Panc1 (cell line): Measurements from ENCODE around the gene INPP5A. TPM values are rescaled to one million over a fixed set of nuclear protein-coding genes. Genes with fewer than 3 reads are reported as not detected.
"Not testable (repeated sequence)": the region's sequence is repeated elsewhere in the genome, so short reads cannot be mapped to it uniquely, and the experiment has no call there.

Experiments used
- ATAC-seq: fragments of 200-7000 bp; cut with Tn5 transposase; 2 replicates; pipeline ENCODE4 v1.9.1; 2020; ENCODE audit warnings: mild to moderate bottlenecking, moderate library complexity
- BruUV-seq: library from RNA; stranded (reverse); fragments of 400-500 nt; replicated peaks from 2 replicates; lab custom pipeline; 2021; lab: Mats Ljungman, UMichigan
- CTCF ChIA-PET: fragments of 300-600 bp; sonication (Branson Sonifier 250); formaldehyde crosslinking; loops from one replicate; lab custom pipeline; 2022; ENCODE audit warnings: antibody characterized with exemption; lab: Charles Lee
- POLR2A ChIA-PET: fragments of 300-600 bp; sonication (Branson Sonifier 250); formaldehyde crosslinking; loops from one replicate; lab custom pipeline; 2022; ENCODE audit warnings: antibody characterized with exemption; lab: Charles Lee
- DNase-seq: peaks from one replicate; pipeline ENCODE4 v3.0.0-alpha.2; 2010; ENCODE audit warnings: low read depth, low spot score
- H3K27ac ChIP-seq: 2 replicates; pipeline ENCODE4 v1.5.1; 2011; ENCODE audit warnings: mild to moderate bottlenecking, low read length, inconsistent platforms
- H3K27me3 ChIP-seq: fragments of 200-500 bp; sonication (Bioruptor generic); 2 replicates; pipeline ENCODE4 v1.6.0; 2014; ENCODE audit warnings: low read length, inconsistent platforms; ENCODE audit not compliant: control insufficient read depth, insufficient read depth
- H3K36me3 ChIP-seq: fragments of 200-500 bp; sonication (Bioruptor generic); 2 replicates; pipeline ENCODE4 v1.5.1; 2014; ENCODE audit warnings: inconsistent platforms, mild to moderate bottlenecking, low read length, moderate library complexity; ENCODE audit not compliant: control insufficient read depth, insufficient read depth
- H3K4me1 ChIP-seq: 2 replicates; pipeline ENCODE4 v1.5.1; 2011; ENCODE audit warnings: inconsistent platforms, mild to moderate bottlenecking, low read length, moderate library complexity; ENCODE audit not compliant: control insufficient read depth, insufficient read depth
- H3K4me3 ChIP-seq, 2 experiments: 2 replicates each; pipeline ENCODE4 v1.5.1; 2011 to 2012; ENCODE audit warnings: low read depth in 2 of 2, low read length in 2 of 2, mild to moderate bottlenecking in 2 of 2, inconsistent platforms in 1 of 2, moderate library complexity in 1 of 2
- H3K9me3 ChIP-seq: fragments of 200-500 bp; sonication (Bioruptor generic); 2 replicates; pipeline ENCODE4 v1.5.1; 2014; ENCODE audit warnings: low read depth, mild to moderate bottlenecking, inconsistent platforms, low read length, moderate library complexity; ENCODE audit not compliant: control insufficient read depth, insufficient read depth
- POLR2AphosphoS5 ChIP-seq: IDR thresholded peaks from 2 replicates; pipeline ENCODE4 v1.6.1; 2012; ENCODE audit warnings: mild to moderate bottlenecking, low read depth, low read length, moderate library complexity
- SIN3A ChIP-seq: IDR thresholded peaks from 2 replicates; pipeline ENCODE4 v1.6.1; 2012; ENCODE audit warnings: low read depth, mild to moderate bottlenecking, low read length, moderate library complexity, borderline replicate concordance; ENCODE audit not compliant: insufficient read depth
- TCF7L2 ChIP-seq: IDR thresholded peaks from 2 replicates; pipeline ENCODE4 v1.6.1; 2011; ENCODE audit warnings: mild to moderate bottlenecking, low read depth, low read length, inconsistent platforms
- in situ Hi-C: cut with HindIII; loops from 2 replicates; pipeline ENCODE4 v1.10.0; 2016; ENCODE audit warnings: low sequenced_read_pairs, low pct_unique_long_range_greater_than_20kb
- intact Hi-C: fragments of 100-400 bp; cut with micrococcal nuclease; formaldehyde crosslinking; loops from one replicate; pipeline ENCODE4 v1.10.0; 2022; ENCODE audit not compliant: unreplicated experiment
- total RNA-seq: library from RNA; stranded (reverse); gene quantifications from one replicate; pipeline ENCODE4 v1.2.1, GENCODE V29; 2021; ENCODE audit not compliant: unreplicated experiment
- TF ChIP-seq, protein P1 (sequence below), 2 experiments: IDR thresholded peaks; 2 replicates each; pipeline ENCODE4 v1.6.1; 2011 to 2012; ENCODE audit warnings: low read depth in 2 of 2, control low read depth in 1 of 2, low read length in 1 of 2, mild to moderate bottlenecking in 1 of 2, moderate library complexity in 1 of 2; ENCODE audit not compliant: insufficient read depth in 1 of 2
- TF ChIP-seq, protein P2 (sequence below): fragments of 450-650 bp; IDR thresholded peaks from 2 replicates; pipeline ENCODE4 v1.5.1; 2017; ENCODE audit warnings: mild to moderate bottlenecking

Gene INPP5A
- total RNA-seq, 1 experiment from 2014 or later, result 60.0 TPM

DNA sequence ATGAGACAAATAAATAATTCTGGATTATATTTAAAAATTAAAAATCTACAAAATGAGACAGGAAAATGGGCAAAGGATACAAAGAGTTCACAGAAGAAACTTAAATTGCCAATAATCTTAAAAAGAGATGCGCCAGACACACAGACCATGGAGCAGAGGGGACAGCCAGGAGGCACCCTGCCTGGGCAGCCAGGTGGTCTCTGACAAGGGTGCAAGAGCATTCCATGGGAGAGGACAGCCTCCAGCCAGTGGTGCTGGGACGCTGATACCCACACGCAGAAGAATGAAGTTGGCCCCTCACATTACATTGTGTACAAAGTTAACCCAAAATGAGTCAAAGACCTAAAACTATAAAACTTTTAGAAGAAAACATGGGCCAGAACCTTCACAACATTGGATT is 142.1 kb downstream of the INPP5A start:
- CTCF ChIA-PET, result no interaction called here

GRCh38 chr10:132680741-132681140 is 143.2 kb downstream of the INPP5A start:
- ATAC-seq, H3K4me3 ChIP-seq, POLR2A ChIA-PET, DNase-seq, H3K36me3 ChIP-seq, in situ Hi-C loops, intact Hi-C loops, H3K27me3 ChIP-seq, BruUV-seq, H3K9me3 ChIP-seq, H3K27ac ChIP-seq, CTCF ChIA-PET: not testable (repeated sequence)
- H3K4me1 ChIP-seq, result peaks cover 26% of the 10 kb centered on the region

More for the DNA sequence above, 142.1 kb downstream of the INPP5A start:
- in situ Hi-C loops (no loop called here), intact Hi-C loops (no loop called here)
- DNase-seq (no peak), ATAC-seq (no peak)
- no peak overlapping the region for H3K4me3 ChIP-seq
- H3K36me3 ChIP-seq, result no peaks in the 10 kb centered on the region
- no TSS peak for BruUV-seq
- peaks cover 15% of the 10 kb centered on the region for H3K4me1 ChIP-seq
- TF ChIP-seq, protein P1, sequence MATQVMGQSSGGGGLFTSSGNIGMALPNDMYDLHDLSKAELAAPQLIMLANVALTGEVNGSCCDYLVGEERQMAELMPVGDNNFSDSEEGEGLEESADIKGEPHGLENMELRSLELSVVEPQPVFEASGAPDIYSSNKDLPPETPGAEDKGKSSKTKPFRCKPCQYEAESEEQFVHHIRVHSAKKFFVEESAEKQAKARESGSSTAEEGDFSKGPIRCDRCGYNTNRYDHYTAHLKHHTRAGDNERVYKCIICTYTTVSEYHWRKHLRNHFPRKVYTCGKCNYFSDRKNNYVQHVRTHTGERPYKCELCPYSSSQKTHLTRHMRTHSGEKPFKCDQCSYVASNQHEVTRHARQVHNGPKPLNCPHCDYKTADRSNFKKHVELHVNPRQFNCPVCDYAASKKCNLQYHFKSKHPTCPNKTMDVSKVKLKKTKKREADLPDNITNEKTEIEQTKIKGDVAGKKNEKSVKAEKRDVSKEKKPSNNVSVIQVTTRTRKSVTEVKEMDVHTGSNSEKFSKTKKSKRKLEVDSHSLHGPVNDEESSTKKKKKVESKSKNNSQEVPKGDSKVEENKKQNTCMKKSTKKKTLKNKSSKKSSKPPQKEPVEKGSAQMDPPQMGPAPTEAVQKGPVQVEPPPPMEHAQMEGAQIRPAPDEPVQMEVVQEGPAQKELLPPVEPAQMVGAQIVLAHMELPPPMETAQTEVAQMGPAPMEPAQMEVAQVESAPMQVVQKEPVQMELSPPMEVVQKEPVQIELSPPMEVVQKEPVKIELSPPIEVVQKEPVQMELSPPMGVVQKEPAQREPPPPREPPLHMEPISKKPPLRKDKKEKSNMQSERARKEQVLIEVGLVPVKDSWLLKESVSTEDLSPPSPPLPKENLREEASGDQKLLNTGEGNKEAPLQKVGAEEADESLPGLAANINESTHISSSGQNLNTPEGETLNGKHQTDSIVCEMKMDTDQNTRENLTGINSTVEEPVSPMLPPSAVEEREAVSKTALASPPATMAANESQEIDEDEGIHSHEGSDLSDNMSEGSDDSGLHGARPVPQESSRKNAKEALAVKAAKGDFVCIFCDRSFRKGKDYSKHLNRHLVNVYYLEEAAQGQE (IDR thresholded peaks at IDR 0.05; ENCODE audit: insufficient read depth in 1 of 2, low read depth in 2 of 2, low read length in 1 of 2), result no peak
- TF ChIP-seq POLR2AphosphoS5, result no peak
- TF ChIP-seq SIN3A, result no peak
- no peak for TF ChIP-seq TCF7L2
- TF ChIP-seq, protein P2, sequence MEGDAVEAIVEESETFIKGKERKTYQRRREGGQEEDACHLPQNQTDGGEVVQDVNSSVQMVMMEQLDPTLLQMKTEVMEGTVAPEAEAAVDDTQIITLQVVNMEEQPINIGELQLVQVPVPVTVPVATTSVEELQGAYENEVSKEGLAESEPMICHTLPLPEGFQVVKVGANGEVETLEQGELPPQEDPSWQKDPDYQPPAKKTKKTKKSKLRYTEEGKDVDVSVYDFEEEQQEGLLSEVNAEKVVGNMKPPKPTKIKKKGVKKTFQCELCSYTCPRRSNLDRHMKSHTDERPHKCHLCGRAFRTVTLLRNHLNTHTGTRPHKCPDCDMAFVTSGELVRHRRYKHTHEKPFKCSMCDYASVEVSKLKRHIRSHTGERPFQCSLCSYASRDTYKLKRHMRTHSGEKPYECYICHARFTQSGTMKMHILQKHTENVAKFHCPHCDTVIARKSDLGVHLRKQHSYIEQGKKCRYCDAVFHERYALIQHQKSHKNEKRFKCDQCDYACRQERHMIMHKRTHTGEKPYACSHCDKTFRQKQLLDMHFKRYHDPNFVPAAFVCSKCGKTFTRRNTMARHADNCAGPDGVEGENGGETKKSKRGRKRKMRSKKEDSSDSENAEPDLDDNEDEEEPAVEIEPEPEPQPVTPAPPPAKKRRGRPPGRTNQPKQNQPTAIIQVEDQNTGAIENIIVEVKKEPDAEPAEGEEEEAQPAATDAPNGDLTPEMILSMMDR, result no peak
- H3K27ac ChIP-seq, result no peak overlapping the region
- POLR2A ChIA-PET, result no interaction called here
- H3K27me3 ChIP-seq, result no peaks in the 10 kb centered on the region
- no peaks in the 10 kb centered on the region for H3K9me3 ChIP-seq

DNA sequence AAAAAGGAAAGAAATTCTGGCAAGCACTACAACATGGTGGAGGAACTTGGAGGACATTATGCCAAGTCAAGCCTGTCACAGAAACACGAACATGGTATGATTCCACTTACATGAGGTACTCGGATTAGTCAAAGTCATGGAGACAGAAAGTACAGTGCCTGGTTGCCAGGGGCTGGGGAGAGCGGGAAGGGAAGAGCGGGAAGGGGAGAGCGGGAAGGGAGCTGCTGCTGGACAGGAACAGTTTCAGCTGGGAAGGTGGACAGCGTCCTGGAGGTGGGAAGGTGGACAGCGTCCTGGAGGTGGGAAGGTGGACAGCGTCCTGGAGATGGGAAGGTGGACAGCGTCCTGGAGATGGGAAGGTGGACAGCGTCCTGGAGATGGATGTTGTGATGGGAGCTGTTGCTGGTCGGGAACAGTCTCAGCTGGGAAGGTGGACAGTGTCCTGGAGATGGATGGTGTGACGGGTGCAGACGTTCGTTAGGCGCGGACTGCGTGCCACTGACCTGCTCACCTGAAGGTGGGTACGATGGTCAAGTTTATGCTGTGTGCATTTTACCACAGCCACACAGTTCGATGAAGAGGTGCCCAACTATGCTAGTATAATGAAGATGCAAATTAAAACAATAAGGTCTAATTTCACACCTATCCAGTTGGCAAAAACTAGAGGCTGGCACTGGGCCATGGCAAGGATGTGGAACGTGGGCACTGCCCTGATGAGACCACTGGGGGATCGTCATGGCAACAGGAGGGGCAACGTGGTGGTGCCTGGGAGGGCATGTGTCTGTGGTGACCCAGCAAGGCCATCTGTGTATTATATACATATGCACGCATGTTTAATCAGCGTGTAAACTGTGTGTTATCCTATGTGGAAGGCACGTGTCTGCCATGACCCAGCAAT is 144.5 kb downstream of the INPP5A start:
- no peak for DNase-seq

More for the DNA sequence above, 144.5 kb downstream of the INPP5A start:
- POLR2A ChIA-PET, result no interaction called here
- TF ChIP-seq TCF7L2, result no peak
- TF ChIP-seq, protein P1 (IDR thresholded peaks at IDR 0.05; ENCODE audit: insufficient read depth in 1 of 2, low read depth in 2 of 2, low read length in 1 of 2), result 0 out of 4 replicates have a peak, but pooled peaks of 1 of the 2 experiments have one; percentile 66
- intact Hi-C loops, result no loop called here
- H3K27ac ChIP-seq, result no peak overlapping the region
- H3K4me3 ChIP-seq, result no peak overlapping the region
- no peaks in the 10 kb centered on the region for H3K27me3 ChIP-seq
- H3K36me3 ChIP-seq, result no peaks in the 10 kb centered on the region
- H3K4me1 ChIP-seq, result peaks cover 39% of the 10 kb centered on the region
- ATAC-seq, result no peak
- CTCF ChIA-PET, result no interaction called here
- H3K9me3 ChIP-seq, result no peaks in the 10 kb centered on the region
- BruUV-seq, result no TSS peak
- in situ Hi-C loops, result no loop called here
